Measurements from ENCODE around the gene RAD51B. TPM values are rescaled to one million over a fixed set of nuclear protein-coding genes. Genes with fewer than 3 reads are reported as not detected.
"Not testable (repeated sequence)": the region's sequence is repeated elsewhere in the genome, so short reads cannot be mapped to it uniquely, and the experiment has no call there.

Gene RAD51B
- total RNA-seq, 2 donors from 2014 or later = 22.8 to 33.8 TPM

GRCh38 chr14:68182492-68182891 lies 362.9 kb downstream of the RAD51B start:
- H3K4me3 Mint-ChIP-seq = no peak overlapping the region
- Histone ChIP-seq H3K4me3 (ENCODE audit: low read length) (no peak overlapping the region), H3K9ac (ENCODE audit: extremely low read depth, low read length, poor library complexity, severe bottlenecking) (no peak overlapping the region), H3K9me3 (ENCODE audit: control insufficient read depth, low read length) (no peaks in the 10 kb centered on the region), H3K36me3 (ENCODE audit: control insufficient read depth, insufficient read depth, low read length) (no peaks in the 10 kb centered on the region), H3K4me1 (ENCODE audit: control insufficient read depth, insufficient read depth, low read length) (peaks cover 12% of the 10 kb centered on the region), H3K27ac (ENCODE audit: low read depth, low read length) (no peak overlapping the region), H3K27me3 (ENCODE audit: control insufficient read depth, insufficient read depth, low read length, poor library complexity, severe bottlenecking) (no peaks in the 10 kb centered on the region)
- no peak overlapping the region for H3K27ac Mint-ChIP-seq
- no peaks in the 10 kb centered on the region for H3K9me3 Mint-ChIP-seq
- TF ChIP-seq CTCF (conservative IDR thresholded peaks at IDR 0.05) = no peak
- DNase-seq = no peak
- whole genome bisulfite sequencing, 2 experiments (ENCODE audit: insufficient coverage in 1 of 2, insufficient read length in 1 of 2) = 95 to 100% methylated on average over 5 of the region's 5 CpGs
- peaks cover 28% of the 10 kb centered on the region for H3K4me1 Mint-ChIP-seq
- no peaks in the 10 kb centered on the region for H3K36me3 Mint-ChIP-seq (ENCODE audit: low read depth)
- no peaks in the 10 kb centered on the region for H3K27me3 Mint-ChIP-seq (ENCODE audit: insufficient read depth)

GRCh38 chr14:68186500-68187276 lies 367.1 kb downstream of the RAD51B start:
- not testable (repeated sequence) for H3K9me3 Mint-ChIP-seq; DNase-seq; H3K4me3 Mint-ChIP-seq; H3K4me1 ChIP-seq (ENCODE audit: control insufficient read depth, insufficient read depth, low read length); H3K27me3 ChIP-seq (ENCODE audit: control insufficient read depth, insufficient read depth, low read length, poor library complexity, severe bottlenecking); H3K27ac Mint-ChIP-seq; H3K9me3 ChIP-seq (ENCODE audit: control insufficient read depth, low read length); H3K4me1 Mint-ChIP-seq; H3K9ac ChIP-seq (ENCODE audit: extremely low read depth, low read length, poor library complexity, severe bottlenecking); H3K36me3 Mint-ChIP-seq (ENCODE audit: low read depth); H3K36me3 ChIP-seq (ENCODE audit: control insufficient read depth, insufficient read depth, low read length); H3K27ac ChIP-seq (ENCODE audit: low read depth, low read length); H3K4me3 ChIP-seq (ENCODE audit: low read length); H3K27me3 Mint-ChIP-seq (ENCODE audit: insufficient read depth)
- 90 to 91% methylated on average over 2 to 5 of the region's 5 CpGs for WGBS, 2 experiments (ENCODE audit: insufficient coverage in 1 of 2, insufficient read length in 1 of 2)

- no peak overlapping the region for H3K4me3 ChIP-seq (ENCODE audit: low read length)
- peaks cover 6% of the 10 kb centered on the region for H3K4me1 Mint-ChIP-seq
- H3K9me3 ChIP-seq (ENCODE audit: control insufficient read depth, low read length) = no peaks in the 10 kb centered on the region
- 100% methylated on average over 1 of the region's 1 CpG; no CpG with 5 or more reads in 1 of the 2 experiments for WGBS, 2 experiments (ENCODE audit: insufficient coverage in 1 of 2, insufficient read length in 1 of 2)
- H3K36me3 Mint-ChIP-seq (ENCODE audit: low read depth) = no peaks in the 10 kb centered on the region
- H3K27me3 ChIP-seq (ENCODE audit: control insufficient read depth, insufficient read depth, low read length, poor library complexity, severe bottlenecking) = no peaks in the 10 kb centered on the region
- H3K9me3 Mint-ChIP-seq = no peaks in the 10 kb centered on the region
- no peak overlapping the region for H3K4me3 Mint-ChIP-seq
- no peaks in the 10 kb centered on the region for H3K36me3 ChIP-seq (ENCODE audit: control insufficient read depth, insufficient read depth, low read length)
- no peak for DNase-seq
- no peaks in the 10 kb centered on the region for H3K27me3 Mint-ChIP-seq (ENCODE audit: insufficient read depth)
- no peak overlapping the region for H3K27ac Mint-ChIP-seq
- no peak for TF ChIP-seq CTCF (conservative IDR thresholded peaks at IDR 0.05)
- H3K4me1 ChIP-seq (ENCODE audit: control insufficient read depth, insufficient read depth, low read length) = no peaks in the 10 kb centered on the region
- H3K27ac ChIP-seq (ENCODE audit: low read depth, low read length) = no peak overlapping the region
- H3K9ac ChIP-seq (ENCODE audit: extremely low read depth, low read length, poor library complexity, severe bottlenecking) = no peak overlapping the region
Measured at GRCh38 chr14:68188174-68188573, 368.6 kb downstream of the RAD51B start.

Data from endodermal cell (in vitro differentiated cells).